Left ventricle myocardium inferior (tissue), 1 donor: Measurements from ENCODE around the gene LNPK. TPM values are rescaled to one million over a fixed set of nuclear protein-coding genes. Genes with fewer than 3 reads are reported as not detected.
"Not testable (repeated sequence)": the region's sequence is repeated elsewhere in the genome, so short reads cannot be mapped to it uniquely, and the experiment has no call there.

Source experiments
- DNase-seq: peaks from one replicate; pipeline ENCODE4 v3.0.0-alpha.2; 2020
- H3K27ac ChIP-seq: fragments of 200-600 bp; replicated peaks from 2 replicates; pipeline ENCODE4 v1.8.0; 2021
- H3K27me3 ChIP-seq: fragments of 200-600 bp; 2 replicates; pipeline ENCODE4 v1.8.0; 2021; ENCODE audit warnings: low read depth
- H3K36me3 ChIP-seq: fragments of 200-600 bp; 2 replicates; pipeline ENCODE4 v1.8.0; 2021
- H3K4me1 ChIP-seq: fragments of 200-600 bp; 2 replicates; pipeline ENCODE4 v1.8.0; 2021
- H3K4me3 ChIP-seq: fragments of 200-600 bp; 2 replicates; pipeline ENCODE4 v1.8.0; 2021; ENCODE audit warnings: mild to moderate bottlenecking, moderate library complexity
- H3K9me3 ChIP-seq: fragments of 200-600 bp; replicated peaks from 2 replicates; pipeline ENCODE4 v1.8.0; 2021
- CTCF ChIP-seq: fragments of 200-600 bp; IDR thresholded peaks from 2 replicates; pipeline ENCODE4 v1.8.0; 2021; ENCODE audit warnings: antibody characterized with exemption, mild to moderate bottlenecking, borderline replicate concordance
- intact Hi-C: fragments of 100-400 bp; cut with micrococcal nuclease; formaldehyde crosslinking; loops from one replicate; pipeline ENCODE4 v1.11.0; 2022
- total RNA-seq: library from RNA; stranded (reverse); fragmentation: NEBNext Ultra II Directional; extraction: Animal tissue kit (Norgen Biotek cat#: 25700); gene quantifications from one replicate; pipeline ENCODE4 v1.2.1, GENCODE V29; 2021
- donor health status: DM: no; HTN: yes; CAD: no; lungs with severe emphysema.

The LNPK gene
- total RNA-seq, 1 donor from 2014 or later: 42.3 TPM

GRCh38 chr2:175999283-175999819 is 2.7 kb downstream of the LNPK start:
- H3K27me3 ChIP-seq: no peaks in the 10 kb centered on the region
- peaks cover 64% of the 10 kb centered on the region for H3K4me1 ChIP-seq
- TF ChIP-seq CTCF: no peak
- intact Hi-C loops: no loop called here
- no peak overlapping the region for H3K27ac ChIP-seq
- H3K4me3 ChIP-seq: no peak overlapping the region
- no peaks in the 10 kb centered on the region for H3K9me3 ChIP-seq
- H3K36me3 ChIP-seq: no peaks in the 10 kb centered on the region
- DNase-seq: no peak

GRCh38 chr2:175990099-175990498 is 12.0 kb downstream of the LNPK start:
- Histone ChIP-seq H3K27me3 (no peaks in the 10 kb centered on the region), H3K4me3 (no peak overlapping the region), H3K9me3 (no peaks in the 10 kb centered on the region), H3K27ac (peak overlapping the region; percentile 13), H3K4me1 (no peaks in the 10 kb centered on the region), H3K36me3 (peaks cover 26% of the 10 kb centered on the region)
- intact Hi-C loops: no loop called here
- TF ChIP-seq CTCF: no peak
- no peak for DNase-seq

- H3K27ac ChIP-seq, H3K4me3 ChIP-seq, H3K9me3 ChIP-seq, intact Hi-C loops, DNase-seq, H3K27me3 ChIP-seq, H3K4me1 ChIP-seq: not testable (repeated sequence)
- peaks cover 26% of the 10 kb centered on the region for H3K36me3 ChIP-seq
Measured at GRCh38 chr2:175987126-175987525, 14.9 kb downstream of the LNPK start.

- Histone ChIP-seq H3K4me1 (peaks cover 9% of the 10 kb centered on the region), H3K4me3 (no peak overlapping the region), H3K27ac (no peak overlapping the region), H3K36me3 (peaks cover 33% of the 10 kb centered on the region), H3K9me3 (no peaks in the 10 kb centered on the region), H3K27me3 (no peaks in the 10 kb centered on the region)
- intact Hi-C loops: no loop called here
- no peak for DNase-seq
- no peak for TF ChIP-seq CTCF
Measured at GRCh38 chr2:175984846-175985245, 17.2 kb downstream of the LNPK start.

- no peak for DNase-seq
Measured at GRCh38 chr2:175981551-175981950, 20.5 kb downstream of the LNPK start.

More at GRCh38 chr2:175981551-175981950, 20.5 kb downstream of the LNPK start:
- H3K9me3 ChIP-seq: no peaks in the 10 kb centered on the region
- H3K4me1 ChIP-seq: peaks cover 9% of the 10 kb centered on the region
- H3K36me3 ChIP-seq: peaks cover 46% of the 10 kb centered on the region
- H3K27ac ChIP-seq: no peak overlapping the region
- intact Hi-C loops: no loop called here
- no peaks in the 10 kb centered on the region for H3K27me3 ChIP-seq
- TF ChIP-seq CTCF: no peak
- H3K4me3 ChIP-seq: no peak overlapping the region
